Cardiac muscle cell (in vitro differentiated cells and primary cell): Measurements from ENCODE around the gene G6PC3. TPM values are rescaled to one million over a fixed set of nuclear protein-coding genes. Genes with fewer than 3 reads are reported as not detected.

Experiments used
- DNase-seq, 2 donors: peaks; one replicate each; pipeline versions ENCODE4 v3.0.0 to v3.0.0-alpha.2; 2010 to 2017; ENCODE audit warnings: low read depth in 1 of 2, low spot score in 1 of 2
- H3K27ac ChIP-seq: fragments of 200-600 bp; sonication (generic); 2 replicates; pipeline ENCODE4 v1.5.1; 2016
- H3K27me3 ChIP-seq: fragments of 200-600 bp; sonication (generic); 2 replicates; pipeline ENCODE4 v1.6.0; 2016; ENCODE audit warnings: control low read depth
- H3K36me3 ChIP-seq: fragments of 200-600 bp; sonication (generic); 2 replicates; pipeline ENCODE4 v1.5.1; 2016; ENCODE audit warnings: control low read depth
- H3K4me1 ChIP-seq: fragments of 200-600 bp; sonication (generic); 2 replicates; pipeline ENCODE4 v1.8.1; 2017; ENCODE audit warnings: low read depth, mild to moderate bottlenecking, mixed run types
- H3K4me3 ChIP-seq: fragments of 200-600 bp; sonication (generic); 2 replicates; pipeline ENCODE4 v1.5.1; 2016; ENCODE audit warnings: mild to moderate bottlenecking
- H3K9me3 ChIP-seq: fragments of 200-600 bp; sonication (generic); 2 replicates; pipeline ENCODE4 v1.5.1; 2017; ENCODE audit warnings: low read depth, mild to moderate bottlenecking, control low read depth
- CTCF ChIP-seq: IDR thresholded peaks from 2 replicates; pipeline ENCODE4 v1.5.1; 2012; ENCODE audit warnings: low read depth, mild to moderate bottlenecking, low read length
- polyA plus RNA-seq: library from polyadenylated mRNA; unstranded; fragments of >200 nt; fragmentation: Nextera tagmentation; extraction: Ambion mirVana; gene quantifications from 2 replicates; pipeline ENCODE4 v1.2.1, GENCODE V29; 2016
- total RNA-seq: library from RNA; depleted of rRNA; stranded (reverse); fragments of >200 nt; gene quantifications from 2 replicates; pipeline ENCODE4 v1.2.3, GENCODE V29; 2016

The G6PC3 gene
- total and polyA plus RNA-seq, 2 experiments from 2014 or later: 93.1 to 234 TPM

GRCh38 chr17:44076716-44077594 lies 6.4 kb downstream of the G6PC3 start:
- Histone ChIP-seq H3K27ac (peak overlapping the region; percentile 69), H3K27me3 (no peaks in the 10 kb centered on the region), H3K4me1 (peaks cover under 1% of the 10 kb centered on the region), H3K4me3 (no peak overlapping the region), H3K9me3 (no peaks in the 10 kb centered on the region), H3K36me3 (peaks cover 31% of the 10 kb centered on the region)
- DNase-seq: no peak
- no peak for TF ChIP-seq CTCF

- no peak overlapping the region for H3K4me3 ChIP-seq
- no peaks in the 10 kb centered on the region for H3K9me3 ChIP-seq
- H3K27me3 ChIP-seq: no peaks in the 10 kb centered on the region
- H3K4me1 ChIP-seq: no peaks in the 10 kb centered on the region
- H3K27ac ChIP-seq: peak overlapping the region; percentile 69
- TF ChIP-seq CTCF: no peak
- no peak for DNase-seq
- peaks cover 37% of the 10 kb centered on the region for H3K36me3 ChIP-seq
Observed at GRCh38 chr17:44077595-44077909, 7.0 kb downstream of the G6PC3 start.

- H3K27me3 ChIP-seq: no peaks in the 10 kb centered on the region
- no peaks in the 10 kb centered on the region for H3K4me1 ChIP-seq
- no peaks in the 10 kb centered on the region for H3K9me3 ChIP-seq
- peak overlapping the region; percentile 69 for H3K27ac ChIP-seq
- DNase-seq: no peak
- peaks cover 42% of the 10 kb centered on the region for H3K36me3 ChIP-seq
- TF ChIP-seq CTCF: no peak
- H3K4me3 ChIP-seq: no peak overlapping the region
Observed at GRCh38 chr17:44078412-44078811, 7.9 kb downstream of the G6PC3 start.

GRCh38 chr17:44079877-44080821 lies 9.6 kb downstream of the G6PC3 start:
- no peak for DNase-seq

More at GRCh38 chr17:44079877-44080821, 9.6 kb downstream of the G6PC3 start:
- Histone ChIP-seq H3K27me3 (no peaks in the 10 kb centered on the region), H3K36me3 (peaks cover 47% of the 10 kb centered on the region), H3K27ac (no peak overlapping the region), H3K4me1 (no peaks in the 10 kb centered on the region), H3K4me3 (no peak overlapping the region), H3K9me3 (no peaks in the 10 kb centered on the region)
- no peak for TF ChIP-seq CTCF
